Pancreas (tissue), 10 donors: ENCODE results near the gene ZNF770. TPM values are rescaled to one million over a fixed set of nuclear protein-coding genes. Genes with fewer than 3 reads are reported as not detected.
"Not testable (repeated sequence)": the region's sequence is repeated elsewhere in the genome, so short reads cannot be mapped to it uniquely, and the experiment has no call there.

Experiments
- ATAC-seq, 4 donors: fragments of 200-7000 bp; cut with Tn5 transposase; one replicate each; pipeline versions ENCODE4 v1.8.0 to v1.9.1; 2020; ENCODE audit warnings: mild to moderate bottlenecking in 4 of 4, moderate library complexity in 4 of 4
- DNase-seq, 6 donors: peaks; one replicate each; pipeline ENCODE4 v3.0.0-alpha.2; 2020
- FAIRE-seq: peaks from 2 replicates; lab custom pipeline; 2012; peaks lifted over from hg19 to GRCh38; lab: Jason Lieb, UNC
- H3K27ac ChIP-seq, 4 donors: fragments of 200-600 bp; sonication (generic); 1 replicate in 3 of 4; 2 replicates in 1 of 4; pipeline versions ENCODE4 v1.5.0 to v1.8.0; 2020
- H3K27me3 ChIP-seq, 4 donors: fragments of 200-600 bp; one replicate each; pipeline ENCODE4 v1.8.0; 2021
- H3K36me3 ChIP-seq, 3 donors: fragments of 200-600 bp; sonication (generic) in 1 of 3; one replicate each; pipeline versions ENCODE4 v1.5.0 to v1.8.0; 2020 to 2021
- H3K4me1 ChIP-seq, 3 donors: fragments of 200-600 bp; one replicate each; pipeline ENCODE4 v1.8.0; 2021
- H3K4me3 ChIP-seq, 4 donors: fragments of 200-600 bp; sonication (generic) in 2 of 4; one replicate each; pipeline versions ENCODE4 v1.5.0 to v1.8.0; 2020 to 2021
- H3K9me3 ChIP-seq, 4 donors: fragments of 200-600 bp; one replicate each; pipeline ENCODE4 v1.8.0; 2021
- WGBS, 2 donors: extraction: QIAGEN DNeasy Blood & Tissue Kit; methylation state at CpG; one replicate each; pipeline ENCODE4 v1.1.7; 2013; 5-methylcytosine and 5-hydroxymethylcytosine counted together
- intact Hi-C, 3 donors: fragments of 100-400 bp; cut with DNase I; formaldehyde crosslinking; loops; one replicate each; pipeline versions ENCODE4 v1.11.1 to v1.14.2; 2022
- polyA plus RNA-seq, 2 donors: library from polyadenylated mRNA; stranded (reverse); fragments of 200-250 nt; gene quantifications; one replicate each; pipeline ENCODE4 v1.2.3, GENCODE V29; 2013
- total RNA-seq, 6 donors: library from RNA; stranded (reverse); fragmentation: NEBNext Ultra II Directional in 4 of 6; extraction: Animal tissue kit (Norgen Biotek cat#: 25700) in 4 of 6; gene quantifications; one replicate each; pipeline versions ENCODE4 v1.2.1 to v1.2.4, GENCODE V29; 2021 to 2023
- TF ChIP-seq, protein P1 (sequence below), 4 donors: fragments of 200-600 bp; sonication (generic) in 3 of 4; IDR thresholded peaks; one replicate each; pipeline versions ENCODE4 v1.5.0 to v1.8.0; 2021; ENCODE audit warnings: antibody characterized with exemption in 4 of 4
- donor health status: healthy with polysubstance abuse.
- donor health status: DM: no; HTN: no; CAD: no; lungs with moderate emphysema.
- donor health status: DM: no; HTN: no; CAD: no.
- donor health status: control.
- donor health status: control.
- donor health status: Bipolar disorder and iron deficiency.
- donor health status: DM: yes; HTN: yes; CAD: no.
- donor health status: DM: no; HTN: no; CAD: no.
- donor health status: DM: no; HTN: no; CAD: no.
- donor health status: DM: yes; HTN: yes; CAD: no.

The ZNF770 gene
- total and polyA plus RNA-seq, 8 donors = 4.8 to 22.6 (median 14.2) TPM

DNA sequence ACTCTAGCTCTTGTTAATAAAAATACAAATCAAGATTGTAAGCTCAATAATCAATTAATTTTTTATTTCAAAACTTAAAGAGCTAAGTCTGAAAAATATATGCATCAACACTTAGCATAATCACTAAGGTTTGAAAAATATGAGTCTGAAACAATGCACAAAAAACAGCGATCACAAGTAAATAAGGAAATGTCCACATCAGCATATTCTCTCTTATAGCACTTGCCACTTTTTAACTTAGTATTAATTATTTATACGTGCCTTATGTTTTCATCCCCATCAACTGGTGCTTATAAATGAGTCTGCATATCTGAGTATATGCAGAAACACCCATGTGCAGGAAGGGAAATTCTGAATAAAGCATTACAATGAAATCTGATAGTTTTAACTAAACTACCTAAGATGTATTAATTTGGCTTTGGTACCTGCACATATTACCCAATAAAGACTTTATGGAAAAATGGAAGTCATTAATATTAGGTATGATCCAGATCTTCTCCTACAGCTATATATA is 46.8 kb downstream of the ZNF770 start:
- WGBS, 2 donors = 94 to 100% methylated on average over 2 of the region's 2 CpGs
- peaks cover 0 to 20% (median 6%) of the 10 kb centered on the region in 3 donors for H3K36me3 ChIP-seq
- TF ChIP-seq, protein P1, sequence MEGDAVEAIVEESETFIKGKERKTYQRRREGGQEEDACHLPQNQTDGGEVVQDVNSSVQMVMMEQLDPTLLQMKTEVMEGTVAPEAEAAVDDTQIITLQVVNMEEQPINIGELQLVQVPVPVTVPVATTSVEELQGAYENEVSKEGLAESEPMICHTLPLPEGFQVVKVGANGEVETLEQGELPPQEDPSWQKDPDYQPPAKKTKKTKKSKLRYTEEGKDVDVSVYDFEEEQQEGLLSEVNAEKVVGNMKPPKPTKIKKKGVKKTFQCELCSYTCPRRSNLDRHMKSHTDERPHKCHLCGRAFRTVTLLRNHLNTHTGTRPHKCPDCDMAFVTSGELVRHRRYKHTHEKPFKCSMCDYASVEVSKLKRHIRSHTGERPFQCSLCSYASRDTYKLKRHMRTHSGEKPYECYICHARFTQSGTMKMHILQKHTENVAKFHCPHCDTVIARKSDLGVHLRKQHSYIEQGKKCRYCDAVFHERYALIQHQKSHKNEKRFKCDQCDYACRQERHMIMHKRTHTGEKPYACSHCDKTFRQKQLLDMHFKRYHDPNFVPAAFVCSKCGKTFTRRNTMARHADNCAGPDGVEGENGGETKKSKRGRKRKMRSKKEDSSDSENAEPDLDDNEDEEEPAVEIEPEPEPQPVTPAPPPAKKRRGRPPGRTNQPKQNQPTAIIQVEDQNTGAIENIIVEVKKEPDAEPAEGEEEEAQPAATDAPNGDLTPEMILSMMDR (IDR thresholded peaks at IDR 0.05) = no peak
- H3K27me3 ChIP-seq = no peaks in the 10 kb centered on the region
- H3K9me3 ChIP-seq = no peaks in the 10 kb centered on the region
- DNase-seq = no peak
- no peak for FAIRE-seq
- ATAC-seq = no peak
- no peak overlapping the region for H3K4me3 ChIP-seq
- intact Hi-C loops = no loop called here
- H3K4me1 ChIP-seq = no peaks in the 10 kb centered on the region
- no peak overlapping the region for H3K27ac ChIP-seq

DNA sequence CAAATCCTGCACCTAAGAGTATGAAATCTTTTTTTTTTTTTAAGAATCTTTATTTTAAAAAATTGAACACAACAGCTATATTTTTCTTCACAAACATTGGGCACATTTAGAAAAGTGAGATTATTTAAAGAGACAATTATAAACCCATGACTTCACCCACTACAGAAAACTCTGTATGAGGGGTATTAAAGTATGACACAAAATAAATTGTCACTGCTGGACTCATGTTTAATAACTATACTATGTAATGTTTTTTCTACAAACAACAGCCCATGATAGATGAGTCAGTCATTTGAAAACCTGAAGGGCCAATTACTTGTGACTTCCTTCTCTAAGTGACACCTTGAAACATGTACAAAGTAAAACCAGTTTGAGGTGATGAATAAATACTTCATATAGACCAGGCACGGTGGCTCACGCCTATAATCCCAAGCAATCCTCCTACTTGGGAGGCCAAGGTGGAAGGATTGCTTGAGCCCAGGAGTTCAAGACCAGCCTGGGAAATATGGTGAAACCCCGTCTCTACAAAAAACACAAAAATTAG is 54.6 kb downstream of the ZNF770 start:
- WGBS, 2 donors = 87 to 90% methylated on average over 3 of the region's 3 CpGs
- no peak for FAIRE-seq
- peaks cover 8 to 44% (median 19%) of the 10 kb centered on the region in 3 donors for H3K36me3 ChIP-seq

GRCh38 chr15:34928349-34928748 is 59.7 kb downstream of the ZNF770 start:
- H3K27ac ChIP-seq, FAIRE-seq, intact Hi-C loops, H3K4me3 ChIP-seq, DNase-seq, ATAC-seq, H3K4me1 ChIP-seq, H3K27me3 ChIP-seq, H3K9me3 ChIP-seq: not testable (repeated sequence)
- 96 to 98% methylated on average over 6 of the region's 6 CpGs for WGBS, 2 donors
- peaks cover 8 to 40% (median 12%) of the 10 kb centered on the region in 3 donors for H3K36me3 ChIP-seq

More for the DNA sequence above, 54.6 kb downstream of the ZNF770 start:
- Histone ChIP-seq H3K4me3 (no peak overlapping the region), H3K27me3 (no peaks in the 10 kb centered on the region), H3K27ac (no peak overlapping the region), H3K4me1 (no peaks in the 10 kb centered on the region), H3K9me3 (no peaks in the 10 kb centered on the region)
- intact Hi-C loops = no loop called here
- TF ChIP-seq, protein P1 (IDR thresholded peaks at IDR 0.05) = no peak
- no peak for ATAC-seq
- DNase-seq = no peak

Other genes starting within 250 kb of the ZNF770 start
- gene GJD2, start 233.3 kb downstream of the ZNF770 start, total RNA-seq = 1 to 10 TPM in 5 of 6 donors, under 1 TPM in 1; 0.88 to 4.3 (median 2.3) TPM
- gene GJD2, start 233.3 kb downstream of the ZNF770 start, polyA plus RNA-seq = 10 to 100 TPM in 1 of 2 donors, 1 to 10 TPM in 1; 5.2 to 25.5 TPM
- gene ACTC1, start 192.7 kb downstream of the ZNF770 start, total RNA-seq = 1 to 10 TPM in 1 of 6 donors, under 1 TPM in 3, not detected in 2; 0.13 to 5.2 (median 0.34) TPM
- gene ACTC1, start 192.7 kb downstream of the ZNF770 start, polyA plus RNA-seq = 1 to 10 TPM; 1.6 to 2.6 TPM
- 10 to 100 TPM in 3 of 6 donors, 1 to 10 TPM in 3; 7.8 to 15.7 (median 10.1) TPM for gene AQR, start 18.5 kb downstream of the ZNF770 start, total RNA-seq
- gene AQR, start 18.5 kb downstream of the ZNF770 start, polyA plus RNA-seq = 1 to 10 TPM; 4.9 to 7.8 TPM
- gene NANOGP8, start 97.0 kb upstream of the ZNF770 start, total RNA-seq = under 1 TPM in 3 of 6 donors, not detected in 3; 0.43 to 0.78 (median 0.69) TPM
- under 1 TPM in 1 of 2 donors, not detected in 1; 0.80 TPM for gene NANOGP8, start 97.0 kb upstream of the ZNF770 start, polyA plus RNA-seq